ENCODE measurements around the gene LRRC18.

The LRRC18 gene

GRCh38 chr10:48878091-48878490 lies 61.5 kb downstream of the LRRC18 start:
- DNase-seq = no peak

GRCh38 chr10:48872234-48872633 lies 67.4 kb downstream of the LRRC18 start:
- no peak for DNase-seq

Data from DMS79 treated with DMSO at 0.1 percent for 48 hours (cell line).